Activated CD8-positive, alpha-beta T cell treated with anti-CD3 and anti-CD28 coated beads for 36 hours (primary cell): ENCODE data around the gene FMN1. TPM values are rescaled to one million over a fixed set of nuclear protein-coding genes. Genes with fewer than 3 reads are reported as not detected.

Experiments used
- ATAC-seq: fragments of 200-7000 bp; cut with Tn5 transposase; one replicate; pipeline ENCODE4 v1.10.0; 2021; ENCODE audit warnings: mild to moderate bottlenecking, moderate library complexity
- CTCF ChIA-PET: fragments of 350-600 bp; sonication (Branson Sonifier 250); formaldehyde crosslinking; loops from one replicate; lab custom pipeline; 2021; ENCODE audit warnings: antibody characterized with exemption; lab: Charles Lee
- POLR2A ChIA-PET: fragments of 350-600 bp; sonication (Branson Sonifier 250); formaldehyde crosslinking; loops from one replicate; lab custom pipeline; 2021; ENCODE audit warnings: antibody characterized with exemption; lab: Charles Lee
- DNase-seq: peaks from one replicate; pipeline ENCODE4 v3.0.0-alpha.2; 2020
- H3K27ac Mint-ChIP-seq: one replicate; pipeline ENCODE4 v1.8.0; 2021; ENCODE audit warnings: mild to moderate bottlenecking, mixed read lengths
- H3K27me3 Mint-ChIP-seq: one replicate; pipeline ENCODE4 v1.8.0; 2021; ENCODE audit warnings: mixed read lengths
- H3K36me3 Mint-ChIP-seq: one replicate; pipeline ENCODE4 v1.8.0; 2021; ENCODE audit warnings: low read depth, mixed read lengths
- H3K4me1 Mint-ChIP-seq: one replicate; pipeline ENCODE4 v1.8.0; 2021; ENCODE audit warnings: low read depth, mixed read lengths
- H3K4me3 Mint-ChIP-seq: one replicate; pipeline ENCODE4 v1.8.0; 2021; ENCODE audit warnings: mild to moderate bottlenecking, moderate library complexity, mixed read lengths
- H3K9me3 Mint-ChIP-seq: one replicate; pipeline ENCODE4 v1.8.0; 2021; ENCODE audit warnings: mixed read lengths
- intact Hi-C: fragments of 100-400 bp; cut with micrococcal nuclease; formaldehyde crosslinking; loops from one replicate; pipeline ENCODE4 v1.10.0; 2022
- total RNA-seq, 2 experiments: library from RNA; stranded (reverse); gene quantifications; one replicate each; pipeline ENCODE4 v1.2.3, GENCODE V29; 2021
- TF ChIP-seq, protein P1 (sequence below): fragments of 200-600 bp; IDR thresholded peaks from one replicate; pipeline ENCODE4 v1.8.0; 2022; ENCODE audit warnings: antibody characterized with exemption, mild to moderate bottlenecking

FMN1 gene
- total RNA-seq, 2 experiments from 2014 or later: 0.07 TPM; not detected in 1

DNA sequence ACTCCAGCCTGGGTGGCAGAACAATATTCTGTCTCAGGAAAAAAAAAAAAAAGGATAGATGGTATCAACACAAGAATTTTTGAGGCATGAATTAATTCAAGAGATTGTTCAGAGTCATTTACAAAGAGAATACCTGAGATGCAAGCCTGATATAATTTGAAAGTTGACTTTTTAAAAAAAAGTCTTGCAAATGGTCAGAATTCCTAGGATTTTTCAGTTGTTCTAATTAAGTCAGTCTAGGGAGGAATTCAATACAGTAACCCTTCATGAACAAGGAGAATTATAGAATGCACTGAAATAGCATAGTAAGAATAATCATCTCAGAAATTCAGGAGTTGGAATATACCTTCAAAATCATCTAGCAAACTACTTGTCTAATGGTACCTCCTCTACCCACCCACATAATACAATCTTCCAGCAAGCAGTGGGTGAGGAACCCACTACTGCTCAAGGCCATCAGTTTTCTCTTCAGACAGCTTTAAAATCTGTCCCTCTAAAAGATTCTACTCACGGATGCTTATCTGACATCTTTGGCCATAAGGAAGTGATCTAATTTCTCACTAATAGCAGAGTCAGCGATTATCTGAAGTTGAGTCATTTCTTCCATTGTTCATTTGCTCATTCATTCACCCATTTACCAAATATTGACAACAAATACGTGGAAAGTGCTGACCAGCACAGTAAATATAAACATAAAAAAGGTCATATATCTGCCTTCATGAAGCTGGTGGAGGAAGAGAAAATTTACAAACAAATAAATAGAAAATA, 317.1 kb downstream of the FMN1 start:
- intact Hi-C loops: no loop called here
- Mint-ChIP-seq H3K9me3 (no peaks in the 10 kb centered on the region), H3K36me3 (no peaks in the 10 kb centered on the region), H3K27me3 (peaks cover 3% of the 10 kb centered on the region), H3K27ac (no peak overlapping the region), H3K4me1 (no peaks in the 10 kb centered on the region), H3K4me3 (no peak overlapping the region)
- ChIA-PET POLR2A (no interaction called here), CTCF (interaction anchor here (2.2 kb wide), 1 partner anchor 34 kb away, joined by 6 read pairs; no protein-coding TSS in a partner anchor)
- TF ChIP-seq, protein P1, sequence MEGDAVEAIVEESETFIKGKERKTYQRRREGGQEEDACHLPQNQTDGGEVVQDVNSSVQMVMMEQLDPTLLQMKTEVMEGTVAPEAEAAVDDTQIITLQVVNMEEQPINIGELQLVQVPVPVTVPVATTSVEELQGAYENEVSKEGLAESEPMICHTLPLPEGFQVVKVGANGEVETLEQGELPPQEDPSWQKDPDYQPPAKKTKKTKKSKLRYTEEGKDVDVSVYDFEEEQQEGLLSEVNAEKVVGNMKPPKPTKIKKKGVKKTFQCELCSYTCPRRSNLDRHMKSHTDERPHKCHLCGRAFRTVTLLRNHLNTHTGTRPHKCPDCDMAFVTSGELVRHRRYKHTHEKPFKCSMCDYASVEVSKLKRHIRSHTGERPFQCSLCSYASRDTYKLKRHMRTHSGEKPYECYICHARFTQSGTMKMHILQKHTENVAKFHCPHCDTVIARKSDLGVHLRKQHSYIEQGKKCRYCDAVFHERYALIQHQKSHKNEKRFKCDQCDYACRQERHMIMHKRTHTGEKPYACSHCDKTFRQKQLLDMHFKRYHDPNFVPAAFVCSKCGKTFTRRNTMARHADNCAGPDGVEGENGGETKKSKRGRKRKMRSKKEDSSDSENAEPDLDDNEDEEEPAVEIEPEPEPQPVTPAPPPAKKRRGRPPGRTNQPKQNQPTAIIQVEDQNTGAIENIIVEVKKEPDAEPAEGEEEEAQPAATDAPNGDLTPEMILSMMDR: no peak
- ATAC-seq: no peak
- no peak for DNase-seq

DNA sequence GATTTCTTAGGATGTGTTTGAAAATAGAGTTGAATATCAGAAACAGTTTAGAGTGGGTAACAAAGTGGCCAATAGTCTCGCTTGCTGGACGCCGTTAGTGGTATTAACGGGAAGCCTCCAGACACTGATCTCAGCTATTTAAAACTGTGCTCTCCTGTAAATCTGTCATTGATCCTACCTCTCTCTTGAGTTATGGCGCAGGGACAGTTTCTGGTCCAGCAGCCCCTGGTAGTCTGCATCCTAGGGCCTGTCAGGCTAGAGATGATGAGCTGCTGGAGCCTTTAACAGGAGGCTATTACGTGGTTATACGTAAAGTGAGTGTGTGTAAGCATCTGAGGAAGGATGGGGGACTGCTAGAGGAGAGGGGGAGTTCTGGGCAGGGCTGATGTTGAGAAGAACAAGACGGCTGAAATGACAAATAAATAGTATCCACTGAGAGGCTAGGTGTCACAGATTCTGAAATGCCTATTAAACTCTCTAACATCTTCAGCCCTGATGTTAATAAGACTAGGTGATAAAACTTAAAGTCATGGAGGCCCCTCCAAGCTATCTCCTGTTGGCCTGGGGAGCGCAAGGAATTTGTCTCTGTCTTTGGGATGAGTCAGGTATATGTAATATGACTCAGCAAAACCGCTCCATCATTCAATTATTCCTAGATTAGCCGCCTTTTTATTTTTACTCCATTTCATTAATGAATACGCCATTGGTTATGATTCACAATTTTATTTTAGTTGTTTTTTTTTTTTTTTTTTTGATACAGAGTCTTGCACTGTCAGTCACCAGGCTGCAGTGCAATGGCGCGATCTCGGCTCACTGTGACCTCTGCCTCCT, 321.0 kb downstream of the FMN1 start:
- ATAC-seq (no peak), DNase-seq (no peak)
- TF ChIP-seq, protein P1: no peak
- Mint-ChIP-seq H3K4me3 (no peak overlapping the region), H3K4me1 (no peaks in the 10 kb centered on the region), H3K27ac (no peak overlapping the region), H3K27me3 (peaks cover 3% of the 10 kb centered on the region), H3K36me3 (no peaks in the 10 kb centered on the region), H3K9me3 (no peaks in the 10 kb centered on the region)
- ChIA-PET POLR2A (no interaction called here), CTCF (no interaction called here)
- intact Hi-C loops: no loop called here

DNA sequence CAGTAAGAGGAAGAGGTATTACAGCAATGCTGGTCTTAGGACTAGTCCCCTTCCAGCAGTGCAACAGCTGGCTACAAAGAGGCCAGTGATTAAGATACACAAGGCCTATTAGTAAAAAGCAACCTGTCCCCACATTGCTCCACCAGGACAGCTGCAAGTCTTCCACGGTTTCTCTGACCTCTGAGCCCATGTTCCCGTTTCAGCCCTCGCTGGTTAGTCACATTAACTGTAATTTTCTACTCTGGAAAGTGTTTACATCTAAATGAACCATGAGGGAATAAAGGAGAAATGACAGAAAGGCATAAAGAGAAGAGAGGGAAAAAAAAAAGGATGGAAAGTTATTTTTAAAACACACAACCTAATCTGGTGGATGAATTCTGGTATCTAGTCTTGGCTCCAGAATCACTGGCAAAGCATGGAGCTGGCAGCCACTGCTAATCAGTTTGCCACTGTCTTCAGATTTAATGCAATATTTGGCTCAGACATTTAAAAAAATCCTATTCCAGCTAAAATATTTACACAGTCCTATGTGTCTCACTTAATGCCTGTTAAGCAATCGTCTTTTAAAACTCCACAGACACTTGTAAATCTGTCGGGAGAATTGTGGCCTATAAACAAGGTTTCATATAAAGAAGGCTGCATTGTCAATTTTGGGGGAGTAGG, 321.8 kb downstream of the FMN1 start:
- Mint-ChIP-seq H3K27ac (no peak overlapping the region), H3K4me3 (no peak overlapping the region), H3K27me3 (peaks cover 3% of the 10 kb centered on the region), H3K4me1 (no peaks in the 10 kb centered on the region), H3K36me3 (no peaks in the 10 kb centered on the region), H3K9me3 (no peaks in the 10 kb centered on the region)
- POLR2A ChIA-PET: no interaction called here
- CTCF ChIA-PET: no interaction called here
- DNase-seq: no peak
- no peak for ATAC-seq
- TF ChIP-seq, protein P1: no peak
- intact Hi-C loops: no loop called here

DNA sequence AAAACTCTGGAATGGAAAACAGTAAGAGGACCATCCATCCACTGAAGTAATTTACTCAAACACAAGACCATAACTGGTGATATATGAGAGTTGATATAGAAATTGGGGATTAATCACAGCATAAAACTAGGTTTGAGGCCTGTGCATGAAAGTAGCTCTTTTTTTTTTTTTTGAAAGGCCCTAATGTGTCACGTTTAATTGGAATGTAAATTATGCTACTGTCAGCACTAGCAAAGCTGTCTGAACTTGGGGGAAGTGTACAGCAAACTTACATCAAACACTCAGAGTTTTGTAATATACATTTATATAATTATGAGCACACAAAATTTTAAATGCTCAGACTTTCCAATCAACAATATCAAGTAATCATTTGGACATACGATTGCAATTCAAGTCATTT, 322.6 kb downstream of the FMN1 start:
- TF ChIP-seq, protein P1: no peak
- ATAC-seq (no peak), DNase-seq (no peak)
- ChIA-PET CTCF (no interaction called here), POLR2A (no interaction called here)
- peaks cover 3% of the 10 kb centered on the region for H3K27me3 Mint-ChIP-seq
- intact Hi-C loops: no loop called here
- no peaks in the 10 kb centered on the region for H3K36me3 Mint-ChIP-seq
- no peaks in the 10 kb centered on the region for H3K9me3 Mint-ChIP-seq
- no peaks in the 10 kb centered on the region for H3K4me1 Mint-ChIP-seq
- H3K4me3 Mint-ChIP-seq: no peak overlapping the region
- no peak overlapping the region for H3K27ac Mint-ChIP-seq
